HL-60 (cell line): ENCODE measurements around the gene MMP3.

Source experiments
- CTCF ChIP-seq: IDR thresholded peaks from one replicate; pipeline ENCODE4 v1.5.1; 2011; ENCODE audit warnings: low read length, control low read depth, inconsistent platforms; ENCODE audit not compliant: insufficient read depth
- POLR2AphosphoS5 ChIP-seq: IDR thresholded peaks from 2 replicates; pipeline ENCODE4 v1.6.1; 2012; ENCODE audit warnings: low read depth
- REST ChIP-seq: IDR thresholded peaks from 2 replicates; pipeline ENCODE4 v1.6.1; 2012; ENCODE audit warnings: low read depth; ENCODE audit not compliant: insufficient replicate concordance

DNA sequence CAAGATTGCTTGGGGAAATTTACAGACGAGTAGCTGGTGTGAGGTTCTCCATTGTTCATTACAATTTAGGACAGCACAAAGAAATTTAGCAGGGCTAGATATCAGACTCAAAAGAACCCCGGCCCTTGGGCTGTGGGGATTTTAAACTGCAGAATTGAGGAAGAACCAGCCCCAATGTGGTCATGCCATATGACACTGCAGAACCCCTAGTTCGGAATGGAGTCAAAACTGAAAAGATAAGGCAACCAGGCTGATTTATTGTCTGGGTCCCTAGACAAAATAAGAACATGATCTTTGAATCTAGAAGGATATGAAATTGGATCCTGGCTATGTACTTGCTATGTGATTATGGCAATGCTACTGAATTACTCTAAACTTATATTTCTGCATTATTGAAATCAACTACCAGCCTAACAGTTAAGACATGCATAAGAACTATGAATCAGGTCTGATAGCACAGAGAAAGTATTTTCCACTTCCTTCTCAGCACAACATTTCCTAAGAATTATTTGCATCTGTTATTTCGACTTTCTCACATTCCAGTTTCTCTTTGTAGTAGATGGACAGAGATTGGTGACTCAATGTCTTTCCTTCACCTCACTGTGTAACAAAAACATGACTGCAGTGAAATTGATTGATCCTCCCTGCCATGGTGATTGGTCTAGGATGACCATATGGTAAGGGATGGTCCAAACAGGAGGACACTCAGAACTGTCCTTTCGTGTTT is 13.2 kb downstream of the MMP3 start:
- TF ChIP-seq CTCF: no peak
- TF ChIP-seq POLR2AphosphoS5: no peak
- TF ChIP-seq REST: no peak
